ENCODE data around the gene SH3TC1.

The SH3TC1 gene

DNA sequence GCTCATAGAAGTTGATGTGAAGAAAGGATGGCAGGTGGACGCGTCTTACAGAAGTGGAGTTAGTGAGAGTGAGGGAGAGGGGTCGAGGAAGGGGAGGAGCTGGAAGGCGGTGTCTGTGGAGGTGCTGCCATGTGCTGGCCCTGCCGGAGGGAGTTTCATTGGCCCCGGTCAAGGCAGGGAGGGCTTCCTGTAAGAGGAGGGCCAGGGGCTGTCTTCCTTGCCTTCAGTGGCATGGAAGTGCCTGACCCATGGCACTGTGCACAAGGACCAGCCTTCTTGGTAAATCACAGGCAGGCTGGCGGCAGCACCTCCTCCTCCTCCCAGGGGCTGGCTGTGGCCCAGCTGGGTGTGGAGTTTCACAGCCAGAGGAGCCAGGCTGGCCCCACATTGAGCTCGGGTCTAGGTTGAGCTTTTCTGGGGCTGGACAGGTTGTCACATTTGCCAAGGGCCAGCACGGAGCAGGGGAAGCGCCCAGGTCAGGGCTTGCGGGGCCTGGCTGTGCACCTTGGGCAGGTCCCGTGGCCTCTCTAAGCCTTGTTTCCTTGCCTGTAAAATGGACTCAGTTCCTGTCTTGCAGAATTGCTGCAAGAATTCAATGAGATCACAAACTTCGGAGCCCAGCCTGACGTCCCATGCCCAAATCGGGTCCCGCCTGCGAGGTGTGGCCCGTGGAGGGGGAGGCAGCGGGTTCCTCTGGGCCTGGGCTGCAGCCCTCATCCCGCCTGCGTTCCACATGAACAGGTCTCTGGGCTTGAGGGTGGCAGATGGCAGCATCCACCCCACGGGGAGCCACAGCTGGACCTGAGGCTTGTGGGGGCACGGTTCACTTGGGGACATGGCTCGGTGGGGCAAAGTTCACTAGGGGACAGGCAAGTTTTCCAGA lies 77.5 kb downstream of the SH3TC1 start:
- no peaks in the 10 kb centered on the region for H3K27me3 ChIP-seq (ENCODE audit: insufficient read depth, low read length, poor library complexity)
- H3K79me1 ChIP-seq (ENCODE audit: low read length) = no peaks in the 10 kb centered on the region
- no peak overlapping the region for H3K56ac ChIP-seq (ENCODE audit: low read length)
- no peak overlapping the region for H3K27ac ChIP-seq (ENCODE audit: low read depth, low read length)
- H2BK5ac ChIP-seq (ENCODE audit: low read length) = no peak overlapping the region
- H3K36me3 ChIP-seq (ENCODE audit: control insufficient read depth, insufficient read depth, low read length) = no peaks in the 10 kb centered on the region
- H2BK120ac ChIP-seq (ENCODE audit: low read depth, low read length) = no peak overlapping the region
- no peak overlapping the region for H3K23ac ChIP-seq (ENCODE audit: low read length)
- no peak overlapping the region for H3K4me2 ChIP-seq (ENCODE audit: low read length)
- H2BK15ac ChIP-seq (replicated peaks; ENCODE audit: low read depth) = no peak overlapping the region
- H3K9ac ChIP-seq (ENCODE audit: low read length) = no peak overlapping the region
- no peak overlapping the region for H3K4ac ChIP-seq (ENCODE audit: low read depth, low read length)
- no CpG with 5 or more reads among the region's 24 CpGs for WGBS (ENCODE audit: extremely low coverage, insufficient coverage, low lambda C conversion rate)
- H4K8ac ChIP-seq (ENCODE audit: low read depth, low read length) = no peak overlapping the region
- H3K4me1 ChIP-seq (ENCODE audit: control insufficient read depth, low read depth, low read length) = no peaks in the 10 kb centered on the region
- H2AK5ac ChIP-seq (ENCODE audit: low read length) = no peak overlapping the region
- H3K4me3 ChIP-seq (ENCODE audit: low read length) = no peak overlapping the region
- DNase-seq = no peak
- no peak overlapping the region for H3K18ac ChIP-seq (ENCODE audit: low read length)
- H4K5ac ChIP-seq (ENCODE audit: low read length) = no peak overlapping the region
- no peaks in the 10 kb centered on the region for H3K79me2 ChIP-seq (ENCODE audit: control insufficient read depth, insufficient read depth, low read length)

GRCh38 chr4:8277356-8278008 lies 78.4 kb downstream of the SH3TC1 start:
- H2BK120ac ChIP-seq (ENCODE audit: low read depth, low read length) = no peak overlapping the region
- H3K4me3 ChIP-seq (ENCODE audit: low read length) = no peak overlapping the region
- H3K18ac ChIP-seq (ENCODE audit: low read length) = no peak overlapping the region
- WGBS (ENCODE audit: extremely low coverage, insufficient coverage, low lambda C conversion rate) = no CpG with 5 or more reads among the region's 11 CpGs
- no peaks in the 10 kb centered on the region for H3K4me1 ChIP-seq (ENCODE audit: control insufficient read depth, low read depth, low read length)
- H3K79me2 ChIP-seq (ENCODE audit: control insufficient read depth, insufficient read depth, low read length) = no peaks in the 10 kb centered on the region
- H3K27ac ChIP-seq (ENCODE audit: low read depth, low read length) = no peak overlapping the region
- H4K8ac ChIP-seq (ENCODE audit: low read depth, low read length) = no peak overlapping the region
- H3K36me3 ChIP-seq (ENCODE audit: control insufficient read depth, insufficient read depth, low read length) = no peaks in the 10 kb centered on the region
- H2BK15ac ChIP-seq (replicated peaks; ENCODE audit: low read depth) = no peak overlapping the region
- H2BK5ac ChIP-seq (ENCODE audit: low read length) = no peak overlapping the region
- H3K79me1 ChIP-seq (ENCODE audit: low read length) = no peaks in the 10 kb centered on the region
- H3K27me3 ChIP-seq (ENCODE audit: insufficient read depth, low read length, poor library complexity) = no peaks in the 10 kb centered on the region
- no peak overlapping the region for H3K23ac ChIP-seq (ENCODE audit: low read length)
- DNase-seq = no peak
- H4K5ac ChIP-seq (ENCODE audit: low read length) = no peak overlapping the region
- no peak overlapping the region for H2AK5ac ChIP-seq (ENCODE audit: low read length)
- no peak overlapping the region for H3K9ac ChIP-seq (ENCODE audit: low read length)
- no peak overlapping the region for H3K56ac ChIP-seq (ENCODE audit: low read length)
- no peak overlapping the region for H3K4me2 ChIP-seq (ENCODE audit: low read length)
- H3K4ac ChIP-seq (ENCODE audit: low read depth, low read length) = no peak overlapping the region

DNA sequence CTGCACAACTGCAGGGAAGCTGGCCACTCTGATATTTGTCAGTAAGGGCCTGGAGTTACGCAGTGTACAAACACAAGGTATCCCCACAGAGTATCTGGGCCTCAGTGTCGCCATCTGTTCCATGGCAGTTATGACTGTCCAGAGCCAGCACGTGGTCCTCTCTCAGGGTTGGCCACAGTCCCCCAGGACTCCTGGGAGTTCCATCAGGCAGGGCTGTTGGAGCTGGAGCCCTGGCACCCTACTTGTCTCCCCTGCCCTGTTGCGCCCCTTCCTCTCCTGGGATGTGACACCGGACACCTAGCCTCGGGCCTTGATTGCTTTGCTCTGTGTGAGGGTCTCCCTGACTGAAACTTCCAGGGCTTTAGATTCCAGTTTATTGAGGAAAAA lies 78.9 kb downstream of the SH3TC1 start:
- no peak overlapping the region for H2BK5ac ChIP-seq (ENCODE audit: low read length)
- H3K9ac ChIP-seq (ENCODE audit: low read length) = no peak overlapping the region
- H3K79me1 ChIP-seq (ENCODE audit: low read length) = no peaks in the 10 kb centered on the region
- no peaks in the 10 kb centered on the region for H3K36me3 ChIP-seq (ENCODE audit: control insufficient read depth, insufficient read depth, low read length)
- no peak overlapping the region for H3K56ac ChIP-seq (ENCODE audit: low read length)
- no peak overlapping the region for H3K4me3 ChIP-seq (ENCODE audit: low read length)
- H3K4me2 ChIP-seq (ENCODE audit: low read length) = no peak overlapping the region
- no peak for DNase-seq
- H4K8ac ChIP-seq (ENCODE audit: low read depth, low read length) = no peak overlapping the region
- no peak overlapping the region for H2BK120ac ChIP-seq (ENCODE audit: low read depth, low read length)
- no peak overlapping the region for H2BK15ac ChIP-seq (replicated peaks; ENCODE audit: low read depth)
- H3K18ac ChIP-seq (ENCODE audit: low read length) = no peak overlapping the region
- WGBS (ENCODE audit: extremely low coverage, insufficient coverage, low lambda C conversion rate) = no CpG with 5 or more reads among the region's 6 CpGs
- no peaks in the 10 kb centered on the region for H3K4me1 ChIP-seq (ENCODE audit: control insufficient read depth, low read depth, low read length)
- no peak overlapping the region for H3K23ac ChIP-seq (ENCODE audit: low read length)
- H3K4ac ChIP-seq (ENCODE audit: low read depth, low read length) = no peak overlapping the region
- H2AK5ac ChIP-seq (ENCODE audit: low read length) = no peak overlapping the region
- H3K79me2 ChIP-seq (ENCODE audit: control insufficient read depth, insufficient read depth, low read length) = no peaks in the 10 kb centered on the region
- no peak overlapping the region for H4K5ac ChIP-seq (ENCODE audit: low read length)
- H3K27me3 ChIP-seq (ENCODE audit: insufficient read depth, low read length, poor library complexity) = no peaks in the 10 kb centered on the region
- H3K27ac ChIP-seq (ENCODE audit: low read depth, low read length) = no peak overlapping the region

DNA sequence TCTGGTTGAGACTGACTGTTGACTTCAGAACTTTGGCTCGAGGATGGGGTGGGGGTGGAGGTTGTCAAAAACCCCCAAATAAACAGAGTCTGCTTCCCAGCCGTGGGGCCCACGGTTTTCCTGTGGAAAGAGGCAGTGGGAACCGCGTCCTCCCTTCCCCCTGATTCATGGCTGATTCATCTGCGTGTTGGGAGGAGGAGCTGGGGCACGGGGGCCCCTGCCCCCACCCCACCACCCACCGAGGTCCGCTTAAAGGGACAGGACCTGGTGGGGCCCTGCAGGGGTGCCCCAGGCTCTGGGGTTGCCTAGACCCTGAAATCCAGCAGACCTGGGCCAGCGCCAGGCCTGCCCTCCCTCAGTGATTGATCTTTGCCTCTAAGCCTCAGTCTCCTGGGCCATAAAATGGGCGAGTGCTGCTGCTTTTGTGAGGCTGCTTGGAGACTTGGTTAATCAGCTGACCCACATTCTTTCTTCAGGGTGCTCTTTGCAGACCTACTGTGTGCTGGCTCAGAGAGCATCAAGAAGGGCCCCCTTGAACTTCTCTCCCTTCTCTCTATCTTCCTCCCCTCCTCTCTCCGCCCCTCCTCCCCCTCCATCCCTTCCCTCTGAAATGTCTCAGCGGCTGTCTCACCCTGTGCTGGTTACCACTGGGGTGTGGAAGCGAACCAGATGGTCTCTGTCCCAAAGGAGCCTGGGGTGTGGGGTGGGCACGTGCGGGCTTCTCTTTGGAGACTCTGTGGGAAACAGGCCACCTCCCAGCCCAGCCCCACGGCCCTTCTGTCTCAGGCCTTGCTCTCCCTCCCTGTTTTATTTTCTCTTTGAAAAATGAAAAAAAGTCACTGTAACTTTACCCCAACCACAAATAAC lies 79.6 kb downstream of the SH3TC1 start:
- DNase-seq = no peak
- H3K56ac ChIP-seq (ENCODE audit: low read length) = peak overlapping the region; percentile 34
- no peak overlapping the region for H3K27ac ChIP-seq (ENCODE audit: low read depth, low read length)
- no peaks in the 10 kb centered on the region for H3K36me3 ChIP-seq (ENCODE audit: control insufficient read depth, insufficient read depth, low read length)
- no peak overlapping the region for H3K9ac ChIP-seq (ENCODE audit: low read length)
- H3K23ac ChIP-seq (ENCODE audit: low read length) = no peak overlapping the region
- WGBS (ENCODE audit: extremely low coverage, insufficient coverage, low lambda C conversion rate) = no CpG with 5 or more reads among the region's 17 CpGs
- no peaks in the 10 kb centered on the region for H3K79me2 ChIP-seq (ENCODE audit: control insufficient read depth, insufficient read depth, low read length)
- H3K4me3 ChIP-seq (ENCODE audit: low read length) = no peak overlapping the region
- no peak overlapping the region for H2AK5ac ChIP-seq (ENCODE audit: low read length)
- H3K4me2 ChIP-seq (ENCODE audit: low read length) = no peak overlapping the region
- H4K8ac ChIP-seq (ENCODE audit: low read depth, low read length) = no peak overlapping the region
- no peak overlapping the region for H3K4ac ChIP-seq (ENCODE audit: low read depth, low read length)
- H3K18ac ChIP-seq (ENCODE audit: low read length) = no peak overlapping the region
- H2BK120ac ChIP-seq (ENCODE audit: low read depth, low read length) = no peak overlapping the region
- H3K79me1 ChIP-seq (ENCODE audit: low read length) = no peaks in the 10 kb centered on the region
- no peak overlapping the region for H2BK15ac ChIP-seq (replicated peaks; ENCODE audit: low read depth)
- no peaks in the 10 kb centered on the region for H3K27me3 ChIP-seq (ENCODE audit: insufficient read depth, low read length, poor library complexity)
- H2BK5ac ChIP-seq (ENCODE audit: low read length) = no peak overlapping the region
- no peaks in the 10 kb centered on the region for H3K4me1 ChIP-seq (ENCODE audit: control insufficient read depth, low read depth, low read length)
- no peak overlapping the region for H4K5ac ChIP-seq (ENCODE audit: low read length)

DNA sequence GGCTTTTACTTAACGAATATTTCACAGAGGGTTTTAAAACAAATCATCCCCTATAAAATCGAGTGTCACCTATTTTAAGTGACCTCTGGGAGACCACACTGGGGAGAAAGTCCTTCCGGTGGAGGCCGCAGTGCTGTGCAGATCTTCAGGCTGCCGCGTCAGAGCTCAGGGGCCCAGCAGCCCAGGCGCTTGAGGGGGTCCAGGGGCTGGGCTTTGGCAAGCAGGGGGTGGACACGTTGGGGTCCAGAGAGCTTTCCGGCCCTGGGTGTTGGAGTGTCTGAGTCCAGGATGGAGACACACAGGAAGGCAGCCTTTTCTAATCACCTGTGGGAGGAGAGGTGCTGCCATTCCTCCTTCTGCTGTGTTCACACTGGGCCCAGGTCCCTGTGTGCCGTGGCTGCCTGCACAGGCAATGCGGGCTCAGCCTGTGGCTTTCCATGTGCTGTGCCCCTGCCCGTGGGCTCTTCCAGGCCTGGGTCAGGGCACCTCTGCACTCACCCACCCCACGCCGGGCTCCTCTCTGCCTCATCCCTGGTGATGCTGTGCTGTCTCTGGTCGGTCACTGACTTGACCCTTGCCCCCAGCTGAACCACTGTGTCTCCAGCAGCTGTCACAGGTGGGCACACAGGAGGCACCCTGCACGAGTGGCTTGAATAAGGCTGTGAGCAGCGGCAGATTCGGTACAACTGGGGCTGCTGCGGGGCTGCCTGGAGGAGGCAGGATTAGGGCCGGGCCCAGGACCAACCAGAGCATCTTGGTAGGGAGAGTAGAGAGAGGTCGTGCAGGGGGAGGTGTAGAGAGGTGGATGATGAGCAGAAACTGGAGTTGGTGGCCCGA lies 80.4 kb downstream of the SH3TC1 start:
- Histone ChIP-seq H2BK5ac (ENCODE audit: low read length) (no peak overlapping the region), H3K36me3 (ENCODE audit: control insufficient read depth, insufficient read depth, low read length) (no peaks in the 10 kb centered on the region), H3K56ac (ENCODE audit: low read length) (no peak overlapping the region), H3K79me2 (ENCODE audit: control insufficient read depth, insufficient read depth, low read length) (no peaks in the 10 kb centered on the region), H3K4me2 (ENCODE audit: low read length) (no peak overlapping the region), H3K18ac (ENCODE audit: low read length) (no peak overlapping the region), H2BK15ac (replicated peaks; ENCODE audit: low read depth) (no peak overlapping the region), H3K79me1 (ENCODE audit: low read length) (no peaks in the 10 kb centered on the region), H3K23ac (ENCODE audit: low read length) (no peak overlapping the region), H3K4me3 (ENCODE audit: low read length) (no peak overlapping the region), H2BK120ac (ENCODE audit: low read depth, low read length) (no peak overlapping the region), H3K27me3 (ENCODE audit: insufficient read depth, low read length, poor library complexity) (no peaks in the 10 kb centered on the region), H3K4ac (ENCODE audit: low read depth, low read length) (no peak overlapping the region), H4K5ac (ENCODE audit: low read length) (no peak overlapping the region), H3K27ac (ENCODE audit: low read depth, low read length) (no peak overlapping the region), H3K9ac (ENCODE audit: low read length) (no peak overlapping the region), H2AK5ac (ENCODE audit: low read length) (no peak overlapping the region), H4K8ac (ENCODE audit: low read depth, low read length) (no peak overlapping the region), H3K4me1 (ENCODE audit: control insufficient read depth, low read depth, low read length) (no peaks in the 10 kb centered on the region)
- DNase-seq = no peak
- WGBS (ENCODE audit: extremely low coverage, insufficient coverage, low lambda C conversion rate) = no CpG with 5 or more reads among the region's 22 CpGs
